ENCODE measurements around the gene ADAMTSL3.

DNA sequence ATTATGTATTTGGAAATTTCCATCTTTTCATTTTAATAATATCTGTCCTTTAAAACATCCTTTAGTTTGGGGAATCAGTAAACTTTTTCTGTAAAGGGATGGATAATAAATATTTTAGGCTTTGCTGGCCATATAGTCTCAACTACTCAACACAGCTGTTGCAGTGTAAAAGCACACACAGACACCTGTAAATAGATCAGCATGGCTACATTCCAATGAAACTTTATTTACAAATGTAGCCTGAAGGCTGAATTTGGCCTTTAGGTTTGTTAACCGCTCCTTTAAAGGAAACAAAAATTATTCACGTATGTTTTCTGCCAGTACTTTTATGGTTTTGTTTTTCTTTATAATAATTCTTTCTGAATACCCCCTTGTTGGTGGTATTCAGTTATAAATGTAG lies 184.8 kb downstream of the ADAMTSL3 start:
- TF ChIP-seq, protein P1, sequence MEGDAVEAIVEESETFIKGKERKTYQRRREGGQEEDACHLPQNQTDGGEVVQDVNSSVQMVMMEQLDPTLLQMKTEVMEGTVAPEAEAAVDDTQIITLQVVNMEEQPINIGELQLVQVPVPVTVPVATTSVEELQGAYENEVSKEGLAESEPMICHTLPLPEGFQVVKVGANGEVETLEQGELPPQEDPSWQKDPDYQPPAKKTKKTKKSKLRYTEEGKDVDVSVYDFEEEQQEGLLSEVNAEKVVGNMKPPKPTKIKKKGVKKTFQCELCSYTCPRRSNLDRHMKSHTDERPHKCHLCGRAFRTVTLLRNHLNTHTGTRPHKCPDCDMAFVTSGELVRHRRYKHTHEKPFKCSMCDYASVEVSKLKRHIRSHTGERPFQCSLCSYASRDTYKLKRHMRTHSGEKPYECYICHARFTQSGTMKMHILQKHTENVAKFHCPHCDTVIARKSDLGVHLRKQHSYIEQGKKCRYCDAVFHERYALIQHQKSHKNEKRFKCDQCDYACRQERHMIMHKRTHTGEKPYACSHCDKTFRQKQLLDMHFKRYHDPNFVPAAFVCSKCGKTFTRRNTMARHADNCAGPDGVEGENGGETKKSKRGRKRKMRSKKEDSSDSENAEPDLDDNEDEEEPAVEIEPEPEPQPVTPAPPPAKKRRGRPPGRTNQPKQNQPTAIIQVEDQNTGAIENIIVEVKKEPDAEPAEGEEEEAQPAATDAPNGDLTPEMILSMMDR (IDR thresholded peaks at IDR 0.05; ENCODE audit: low read depth, low read length, poor library complexity, severe bottlenecking) = no peak
- TF ChIP-seq EZH2phosphoT487 (IDR thresholded peaks at IDR 0.05; ENCODE audit: borderline replicate concordance, low read length) = no peak
